ENCODE results near the gene CDCA7.

GRCh38 chr2:173387660-173388059 lies 33.0 kb downstream of the CDCA7 start:
- TF ChIP-seq CTCF (IDR thresholded peaks at IDR 0.05), result no peak
- no peak for TF ChIP-seq POLR2AphosphoS5 (IDR thresholded peaks at IDR 0.05)
- no peak for TF ChIP-seq POLR2A (IDR thresholded peaks at IDR 0.05)
